IMR-90 (cell line): ENCODE measurements around the gene GDPD3. TPM values are rescaled to one million over a fixed set of nuclear protein-coding genes. Genes with fewer than 3 reads are reported as not detected.

ENCODE experiments used
- ATAC-seq: fragments of 200-7000 bp; cut with Tn5 transposase; 2 replicates; pipeline ENCODE4 v1.9.1; 2020; ENCODE audit warnings: low read depth, mild to moderate bottlenecking, moderate library complexity
- BruUV-seq: library from RNA; stranded (reverse); fragments of 400-500 nt; replicated peaks from 2 replicates; lab custom pipeline; 2021; lab: Mats Ljungman, UMichigan
- CTCF ChIA-PET: fragments of 300-600 bp; formaldehyde crosslinking; extraction: SDS; loops from one replicate; lab custom pipeline; 2021; ENCODE audit warnings: antibody characterized with exemption; lab: Yijun Ruan, JAX
- POLR2A ChIA-PET: fragments of 300-600 bp; sonication (Branson Sonifier 250); formaldehyde crosslinking; loops from one replicate; lab custom pipeline; 2022; ENCODE audit warnings: antibody characterized with exemption; ENCODE audit not compliant: unreplicated experiment; lab: Charles Lee
- DNase-seq: peaks from one replicate; pipeline ENCODE4 v3.0.0; 2013
- H2AFZ ChIP-seq: replicated peaks from 2 replicates; pipeline ENCODE3; 2013; ENCODE audit warnings: low read length, mild to moderate bottlenecking; ENCODE audit not compliant: poor library complexity
- H2AK5ac ChIP-seq: 2 replicates; pipeline ENCODE4 v1.6.1; 2013; ENCODE audit warnings: low read depth, low read length, inconsistent platforms
- H2AK9ac ChIP-seq: replicated peaks from 2 replicates; pipeline ENCODE3; 2013; ENCODE audit warnings: mild to moderate bottlenecking, low read depth, low read length, moderate library complexity; ENCODE audit not compliant: poor library complexity
- H2BK120ac ChIP-seq: 2 replicates; pipeline ENCODE4 v1.6.1; 2013; ENCODE audit warnings: low read depth, low read length, inconsistent platforms
- H2BK15ac ChIP-seq: 3 replicates; pipeline ENCODE4 v1.6.1; 2013; ENCODE audit warnings: low read depth, low read length, inconsistent platforms
- H2BK20ac ChIP-seq: 2 replicates; pipeline ENCODE4 v1.6.1; 2013; ENCODE audit warnings: low read depth, mild to moderate bottlenecking, inconsistent platforms, low read length, moderate library complexity
- H2BK5ac ChIP-seq: 2 replicates; pipeline ENCODE4 v1.6.1; 2013; ENCODE audit warnings: mild to moderate bottlenecking, low read depth, low read length, inconsistent platforms; ENCODE audit not compliant: poor library complexity, severe bottlenecking
- H3K14ac ChIP-seq: replicated peaks from 2 replicates; pipeline ENCODE4 v1.6.1; 2013; ENCODE audit warnings: low read depth, low read length, inconsistent platforms
- H3K18ac ChIP-seq: 2 replicates; pipeline ENCODE4 v1.6.1; 2013; ENCODE audit warnings: low read depth, low read length, control low read depth
- H3K23ac ChIP-seq: 2 replicates; pipeline ENCODE4 v1.6.1; 2013; ENCODE audit warnings: low read depth, low read length, inconsistent platforms
- H3K27ac ChIP-seq: 2 replicates; pipeline ENCODE4 v1.5.1; 2013; ENCODE audit warnings: mild to moderate bottlenecking, control low read depth, low read length; ENCODE audit not compliant: insufficient read depth
- H3K27me3 ChIP-seq: 2 replicates; pipeline ENCODE4 v1.6.1; 2013; ENCODE audit warnings: low read length; ENCODE audit not compliant: control insufficient read depth, insufficient read depth
- H3K36me3 ChIP-seq: 2 replicates; pipeline ENCODE4 v1.6.1; 2013; ENCODE audit warnings: low read length, mixed read lengths; ENCODE audit not compliant: control insufficient read depth, insufficient read depth
- H3K4ac ChIP-seq: 2 replicates; pipeline ENCODE4 v1.6.1; 2013; ENCODE audit warnings: low read depth, low read length, inconsistent platforms
- H3K4me1 ChIP-seq: 2 replicates; pipeline ENCODE4 v1.6.1; 2013; ENCODE audit warnings: low read length, mixed read lengths; ENCODE audit not compliant: control insufficient read depth, insufficient read depth
- H3K4me2 ChIP-seq: 2 replicates; pipeline ENCODE4 v1.6.1; 2013; ENCODE audit warnings: low read depth, mild to moderate bottlenecking, control low read depth, low read length, moderate library complexity
- H3K4me3 ChIP-seq: 2 replicates; pipeline ENCODE4 v1.5.1; 2013; ENCODE audit warnings: low read depth, mild to moderate bottlenecking, control low read depth, low read length, moderate library complexity; ENCODE audit not compliant: insufficient read depth
- H3K56ac ChIP-seq: 2 replicates; pipeline ENCODE4 v1.6.1; 2013; ENCODE audit warnings: low read length, inconsistent platforms; ENCODE audit not compliant: insufficient read depth; ENCODE audit errors: extremely low read depth
- H3K79me1 ChIP-seq, 2 experiments: 2 replicates each; pipeline ENCODE4 v1.6.1; 2013; ENCODE audit warnings: low read length in 2 of 2, inconsistent platforms in 1 of 2, low read depth in 1 of 2
- H3K9ac ChIP-seq: 2 replicates; pipeline ENCODE4 v1.6.1; 2013; ENCODE audit warnings: low read depth, low read length, control low read depth
- H3K9me1 ChIP-seq: 2 replicates; pipeline ENCODE4 v1.6.1; 2013; ENCODE audit warnings: low read length, inconsistent platforms; ENCODE audit not compliant: insufficient read depth
- H3K9me3 ChIP-seq: 2 replicates; pipeline ENCODE4 v1.6.1; 2013; ENCODE audit warnings: low read length; ENCODE audit not compliant: control insufficient read depth, insufficient read depth
- H4K20me1 ChIP-seq: 2 replicates; pipeline ENCODE4 v1.6.1; 2013; ENCODE audit warnings: low read length, inconsistent platforms; ENCODE audit not compliant: insufficient read depth
- H4K5ac ChIP-seq: 2 replicates; pipeline ENCODE4 v1.6.1; 2013; ENCODE audit warnings: mild to moderate bottlenecking, low read depth, low read length, control low read depth
- H4K8ac ChIP-seq, 2 experiments: 2 replicates each; pipeline ENCODE4 v1.6.1; 2013; ENCODE audit warnings: low read depth in 2 of 2, low read length in 2 of 2, control low read depth in 1 of 2, inconsistent platforms in 1 of 2
- H4K91ac ChIP-seq: 2 replicates; pipeline ENCODE4 v1.6.1; 2013; ENCODE audit warnings: low read depth, low read length, inconsistent platforms; ENCODE audit not compliant: insufficient read depth
- BHLHE40 ChIP-seq: fragments of 150-350 bp; IDR thresholded peaks from 2 replicates; pipeline ENCODE4 v1.6.1; 2016; ENCODE audit warnings: mild to moderate bottlenecking, low read depth, low read length
- MAFK ChIP-seq: IDR thresholded peaks from 2 replicates; pipeline ENCODE4 v1.6.1; 2012; ENCODE audit warnings: low read depth, low read length, improper control_type of control experiment
- NFE2L2 ChIP-seq: fragments of 150-350 bp; IDR thresholded peaks from 2 replicates; pipeline ENCODE4 v1.6.1; 2016; ENCODE audit warnings: low read depth, mild to moderate bottlenecking, low read length
- SMC3 ChIP-seq: fragments of 150-350 bp; IDR thresholded peaks from 2 replicates; pipeline ENCODE4 v1.6.1; 2016; ENCODE audit warnings: low read depth, mild to moderate bottlenecking, antibody characterized with exemption, low read length, moderate library complexity
- WGBS, 2 experiments: methylation state at CpG; one replicate each; pipeline versions ENCODE4 v1.1.5 to v1.1.7; 2013; ENCODE audit warnings: missing lambda C conversion rate in 2 of 2; ENCODE audit not compliant: insufficient read length in 1 of 2; ENCODE audit errors: extremely low coverage in 2 of 2; 5-methylcytosine and 5-hydroxymethylcytosine counted together
- dilution Hi-C: fragments of 300-500 bp; cut with HindIII; formaldehyde crosslinking; loops from one replicate; pipeline ENCODE4 v1.14.3; 2018; ENCODE audit warnings: low sequenced_read_pairs; ENCODE audit not compliant: unreplicated experiment
- in situ Hi-C: fragments of 300-500 bp; cut with MboI; formaldehyde crosslinking; loops from 3 replicates; pipeline ENCODE4 v1.14.3; 2019; ENCODE audit warnings: low sequenced_read_pairs, inconsistent platforms, mixed read lengths
- intact Hi-C: fragments of 100-400 bp; cut with micrococcal nuclease; formaldehyde crosslinking; loops from 2 replicates; pipeline ENCODE4 v1.10.0; 2022
- polyA plus RNA-seq, 3 experiments: library from polyadenylated mRNA; depleted of rRNA; stranded (reverse); fragments of >200 nt; gene quantifications; 2 replicates each; pipeline ENCODE4 v1.2.3, GENCODE V29; 2012; ENCODE audit warnings: low replicate concordance in 1 of 3
- total RNA-seq: library from RNA; depleted of rRNA; stranded (reverse); fragments of >200 nt; gene quantifications from 2 replicates; pipeline ENCODE4 v1.2.3, GENCODE V29; 2012

Gene GDPD3
- total and polyA plus RNA-seq, 2 of the 4 experiments (the other 2 are of a cell fraction) = under 0.01 to 19.5 TPM

DNA sequence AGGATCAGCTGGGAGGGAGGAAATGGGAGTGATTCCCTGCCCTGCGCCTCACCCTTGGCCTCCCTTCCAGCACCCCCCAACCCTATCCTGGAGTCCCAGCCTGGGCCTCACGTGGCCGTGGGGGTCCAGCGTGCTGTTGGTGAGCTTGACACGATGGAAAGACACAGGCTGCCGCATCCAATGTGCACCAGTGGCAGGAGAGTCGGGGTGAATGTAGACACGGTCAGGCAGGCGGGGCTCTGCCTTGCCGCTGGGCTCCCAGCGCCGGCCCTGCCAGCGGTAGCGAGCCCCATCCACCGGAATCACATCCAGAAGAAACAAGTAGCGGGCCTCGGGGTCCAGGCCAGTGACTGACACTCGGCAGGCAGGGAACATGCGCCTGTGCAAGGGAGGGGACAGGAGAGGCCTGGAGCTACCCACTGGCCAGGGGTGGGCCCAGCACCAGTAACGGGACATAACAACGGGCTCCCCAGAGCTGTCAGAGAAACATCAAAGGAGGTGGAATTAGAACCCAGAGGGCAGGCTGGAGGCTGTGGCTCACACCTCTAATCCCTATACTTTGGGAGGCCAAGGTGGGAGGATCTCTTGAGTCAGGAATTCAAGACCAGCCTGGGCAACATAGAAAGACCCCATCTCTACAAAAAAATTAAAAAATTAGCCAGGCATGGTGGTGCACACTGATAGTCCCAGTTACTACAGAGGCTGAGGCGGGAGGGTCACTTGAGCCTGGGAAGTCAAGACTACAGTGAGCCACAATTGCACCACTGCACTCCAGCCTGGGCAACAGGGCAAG, 24.3 kb downstream of the GDPD3 start (continued):
- no peak for TF ChIP-seq SMC3

DNA sequence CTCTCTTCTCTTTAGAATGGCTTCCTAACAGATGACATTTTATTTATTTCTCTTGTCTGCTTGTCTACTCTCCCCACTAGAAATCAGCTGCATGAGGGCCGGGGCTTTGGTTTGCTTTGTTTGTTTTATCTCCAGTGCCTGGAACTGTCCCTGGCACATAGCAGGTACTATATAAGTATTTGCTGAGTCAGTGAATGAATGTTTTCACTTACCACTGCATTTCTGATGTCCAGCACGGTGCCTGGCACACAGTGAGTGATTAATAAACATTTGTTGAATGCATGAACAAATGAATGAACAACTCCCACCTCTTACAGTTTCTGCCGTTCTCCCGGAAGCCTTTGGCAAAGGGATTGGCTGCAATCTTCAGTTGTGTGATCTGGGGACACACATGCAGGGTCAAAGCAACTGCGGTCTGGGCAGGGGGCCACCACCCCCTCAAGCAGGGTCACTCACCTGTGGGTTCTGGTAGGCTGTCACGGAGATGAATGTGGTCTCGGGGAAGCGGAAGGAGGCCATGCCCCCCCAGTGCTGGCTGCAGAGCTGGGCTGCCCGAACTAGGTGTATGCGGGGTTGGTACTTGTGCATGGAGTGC, 25.0 kb downstream of the GDPD3 start:
- Histone ChIP-seq H2BK5ac (no peak overlapping the region), H3K4ac (no peak overlapping the region), H3K4me2 (no peak overlapping the region), H4K20me1 (peaks cover 12% of the 10 kb centered on the region), H2AK5ac (no peak overlapping the region), H4K91ac (no peak overlapping the region), H3K9me3 (no peaks in the 10 kb centered on the region), H3K79me1 (peaks cover 0 to 6% of the 10 kb centered on the region in 2 experiments; a peak in 2 of 4 replicates), H2BK20ac (no peak overlapping the region), H2AFZ (peak overlapping the region; percentile 46), H3K9ac (no peak overlapping the region), H3K18ac (no peak overlapping the region), H4K5ac (no peak overlapping the region), H3K4me1 (peaks cover 3% of the 10 kb centered on the region; the same call in 1 of the 2 replicates), H4K8ac (no peak overlapping the region), H3K36me3 (peaks cover 27% of the 10 kb centered on the region), H3K4me3 (no peak overlapping the region), H3K27ac (no peak overlapping the region), H3K23ac (no peak overlapping the region), H2BK120ac (no peak overlapping the region), H3K14ac (no peak overlapping the region), H2AK9ac (no peak overlapping the region), H3K27me3 (no peaks in the 10 kb centered on the region), H3K56ac (no peak overlapping the region), H2BK15ac (no peak overlapping the region), H3K9me1 (no peaks in the 10 kb centered on the region)
- dilution Hi-C loops (no loop called here), in situ Hi-C loops (no loop called here), intact Hi-C loops (no loop called here)
- TF ChIP-seq NFE2L2 (no peak), MAFK (peak; percentile 89), BHLHE40 (no peak)
- ChIA-PET POLR2A (no interaction called here), CTCF (no interaction called here)
- BruUV-seq = no TSS peak
- no peak for DNase-seq
- ATAC-seq = no peak
- WGBS, 2 experiments = no CpG with 5 or more reads among the region's 10 CpGs
